Neural crest cell (in vitro differentiated cells): ENCODE measurements around the gene ABCG1. TPM values are rescaled to one million over a fixed set of nuclear protein-coding genes. Genes with fewer than 3 reads are reported as not detected.

ENCODE experiments used
- DNase-seq: peaks from one replicate; pipeline ENCODE4 v3.0.0; 2021; ENCODE audit warnings: low read depth, mixed read lengths, low spot score
- H3K27ac Mint-ChIP-seq: one replicate; pipeline ENCODE4 v1.8.0; 2021; ENCODE audit warnings: mild to moderate bottlenecking, mixed read lengths; ENCODE audit not compliant: unreplicated experiment
- H3K27me3 Mint-ChIP-seq: 2 replicates; pipeline ENCODE4 v1.8.0; 2021; ENCODE audit warnings: low read depth, mild to moderate bottlenecking, mixed read lengths
- H3K36me3 Mint-ChIP-seq: 2 replicates; pipeline ENCODE4 v1.8.0; 2021; ENCODE audit warnings: low read depth, mild to moderate bottlenecking, mixed read lengths
- H3K4me1 Mint-ChIP-seq: 2 replicates; pipeline ENCODE4 v1.8.0; 2021; ENCODE audit warnings: mixed read lengths
- H3K4me3 Mint-ChIP-seq: one replicate; pipeline ENCODE4 v1.8.0; 2021; ENCODE audit warnings: mild to moderate bottlenecking, mixed read lengths
- H3K9me3 Mint-ChIP-seq: 2 replicates; pipeline ENCODE4 v1.8.0; 2021; ENCODE audit warnings: mixed read lengths
- CTCF ChIP-seq: fragments of 200-600 bp; sonication (generic); conservative IDR thresholded peaks from 2 replicates; pipeline ENCODE4 v1.5.0; 2021; ENCODE audit warnings: antibody characterized with exemption, mild to moderate bottlenecking
- total RNA-seq: library from RNA; stranded (reverse); gene quantifications from 2 replicates; pipeline ENCODE4 v1.2.1, GENCODE V29; 2021

ABCG1 gene
- total RNA-seq, 1 donor from 2014 or later, result 3.3 TPM

- Mint-ChIP-seq H3K27me3 (peaks cover 5% of the 10 kb centered on the region), H3K36me3 (no peaks in the 10 kb centered on the region), H3K4me1 (peaks cover 17% of the 10 kb centered on the region), H3K9me3 (peaks cover 7% of the 10 kb centered on the region), H3K4me3 (no peak overlapping the region), H3K27ac (no peak overlapping the region)
- DNase-seq, result no peak
- TF ChIP-seq CTCF, result no peak
Measured at GRCh38 chr21:42336054-42336453, 117.1 kb downstream of the ABCG1 start.

- Mint-ChIP-seq H3K27me3 (no peaks in the 10 kb centered on the region), H3K4me1 (peaks cover 17% of the 10 kb centered on the region), H3K9me3 (peaks cover 4% of the 10 kb centered on the region), H3K4me3 (no peak overlapping the region), H3K27ac (no peak overlapping the region), H3K36me3 (no peaks in the 10 kb centered on the region)
- DNase-seq, result no peak
- TF ChIP-seq CTCF, result no peak
Measured at GRCh38 chr21:42337276-42337675, 118.3 kb downstream of the ABCG1 start.

GRCh38 chr21:42337830-42338728 lies 119.1 kb downstream of the ABCG1 start:
- H3K36me3 Mint-ChIP-seq, result no peaks in the 10 kb centered on the region
- H3K4me1 Mint-ChIP-seq, result peaks cover 17% of the 10 kb centered on the region
- peaks cover 4% of the 10 kb centered on the region for H3K9me3 Mint-ChIP-seq
- peak; percentile 65 for DNase-seq
- TF ChIP-seq CTCF, result peak; percentile 69
- H3K4me3 Mint-ChIP-seq, result no peak overlapping the region
- H3K27me3 Mint-ChIP-seq, result no peaks in the 10 kb centered on the region
- H3K27ac Mint-ChIP-seq, result no peak overlapping the region

- H3K36me3 Mint-ChIP-seq, result no peaks in the 10 kb centered on the region
- H3K27ac Mint-ChIP-seq, result no peak overlapping the region
- TF ChIP-seq CTCF, result no peak
- DNase-seq, result no peak
- H3K4me3 Mint-ChIP-seq, result no peak overlapping the region
- H3K4me1 Mint-ChIP-seq, result peaks cover 17% of the 10 kb centered on the region
- peaks cover 4% of the 10 kb centered on the region for H3K9me3 Mint-ChIP-seq
- H3K27me3 Mint-ChIP-seq, result no peaks in the 10 kb centered on the region
Measured at GRCh38 chr21:42338729-42339715, 120.1 kb downstream of the ABCG1 start.

GRCh38 chr21:42340187-42341050 lies 121.5 kb downstream of the ABCG1 start:
- Mint-ChIP-seq H3K27ac (no peak overlapping the region), H3K36me3 (no peaks in the 10 kb centered on the region), H3K4me3 (no peak overlapping the region), H3K9me3 (peaks cover 4% of the 10 kb centered on the region), H3K27me3 (no peaks in the 10 kb centered on the region), H3K4me1 (peaks cover 30% of the 10 kb centered on the region)
- no peak for DNase-seq
- no peak for TF ChIP-seq CTCF
